ENCODE data around the gene ANAPC13.

- no peak for TF ChIP-seq POLR2A (IDR thresholded peaks at IDR 0.05; ENCODE audit: extremely low read depth, insufficient read length)
- no peak for TF ChIP-seq CTCF (IDR thresholded peaks at IDR 0.05; ENCODE audit: low read depth, low read length)
- TF ChIP-seq MYC (IDR thresholded peaks at IDR 0.05; ENCODE audit: low read depth, low read length): no peak
Measured at GRCh38 chr3:134511500-134511899, 25.7 kb upstream of the ANAPC13 start.

Data from NB4 (cell line).